ENCODE measurements around the gene ASPA. TPM values are rescaled to one million over a fixed set of nuclear protein-coding genes. Genes with fewer than 3 reads are reported as not detected.
A peak's percentile ranks its signal among the peaks of the same experiment; 100 is the strongest.

The ASPA gene
- total and polyA plus RNA-seq, 2 donors, result 2.8 to 44.9 TPM

DNA sequence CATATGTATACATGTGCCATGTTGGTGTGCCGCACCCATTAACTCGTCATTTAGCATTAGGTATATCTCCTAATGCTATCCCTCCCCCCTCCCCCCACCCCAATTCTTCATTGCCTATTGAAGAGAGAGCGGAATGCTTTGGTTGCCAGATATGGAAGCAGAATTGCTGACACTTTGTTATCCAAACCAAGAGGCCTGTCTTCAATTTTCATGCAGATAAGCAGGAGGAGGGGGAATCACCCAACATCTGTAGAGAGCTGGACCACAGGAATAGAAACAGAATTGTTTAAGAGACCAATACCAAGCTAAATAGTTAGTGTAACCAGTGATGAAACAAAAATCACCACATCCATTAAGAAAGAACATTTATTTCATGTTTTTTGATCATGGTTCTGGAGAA, 7.1 kb downstream of the ASPA start:
- DNase-seq (ENCODE audit: extremely low spot score), result no peak
- Histone ChIP-seq H3K4me3 (ENCODE audit: low read depth, low read length) (no peak overlapping the region), H3K27ac (ENCODE audit: low read depth) (no peak overlapping the region), H3K36me3 (ENCODE audit: insufficient read depth) (no peaks in the 10 kb centered on the region), H3K4me1 (ENCODE audit: insufficient read depth) (no peaks in the 10 kb centered on the region)
- WGBS, result 64% methylated on average over 3 of the region's 3 CpGs

DNA sequence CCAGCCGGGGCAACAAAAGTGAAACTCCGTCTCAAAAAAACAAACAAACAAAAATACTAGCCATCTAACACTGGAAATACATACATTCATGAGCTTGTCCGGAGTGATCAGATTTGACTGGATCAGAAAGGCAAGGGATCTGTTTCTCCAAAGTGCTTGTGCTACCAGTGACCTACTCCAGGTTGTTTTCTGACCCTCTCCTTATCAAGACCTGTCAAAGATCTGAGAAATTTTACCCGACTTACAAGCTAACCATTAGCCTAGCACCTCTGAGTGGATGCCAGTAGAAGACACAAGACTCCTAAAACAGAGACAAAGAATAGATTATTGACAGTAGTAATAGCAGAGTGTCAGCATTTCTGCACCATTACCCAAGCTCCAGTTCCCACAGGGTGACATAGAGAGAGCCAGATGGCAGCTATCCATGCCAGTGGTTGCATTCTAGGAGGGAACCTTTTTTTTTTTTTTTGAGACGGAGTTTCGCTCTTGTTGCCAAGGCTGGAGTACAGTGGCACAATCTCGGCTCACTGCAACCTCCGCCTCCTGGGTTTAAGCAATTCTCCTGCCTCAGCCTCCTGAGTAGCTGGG, 9.8 kb downstream of the ASPA start:
- H3K4me1 ChIP-seq (ENCODE audit: insufficient read depth), result no peaks in the 10 kb centered on the region
- no peak overlapping the region for H3K4me3 ChIP-seq (ENCODE audit: low read depth, low read length)
- H3K36me3 ChIP-seq (ENCODE audit: insufficient read depth), result no peaks in the 10 kb centered on the region
- 90% methylated on average over 8 of the region's 8 CpGs for WGBS
- no peak overlapping the region for H3K27ac ChIP-seq (ENCODE audit: low read depth)
- DNase-seq (ENCODE audit: extremely low spot score), result no peak

DNA sequence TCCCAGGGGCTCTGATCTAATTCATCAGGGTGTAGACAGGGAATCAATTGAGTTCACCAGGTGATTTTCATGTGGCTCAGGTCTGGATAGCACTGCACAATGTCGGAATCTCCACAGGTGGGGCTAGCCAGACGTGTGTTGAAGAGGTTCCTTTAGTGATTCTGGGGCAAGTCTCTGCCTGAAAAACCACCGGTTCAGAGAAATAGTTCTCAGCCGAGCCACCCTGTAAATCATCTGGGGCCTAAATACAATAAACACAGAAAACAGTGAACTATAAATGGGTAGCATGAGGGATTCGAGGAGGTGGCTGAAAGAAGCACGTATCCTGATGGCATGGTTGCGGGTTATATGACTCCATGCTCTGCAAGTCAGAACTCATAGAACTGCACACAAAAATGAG, 21.3 kb downstream of the ASPA start:
- H3K4me3 ChIP-seq (ENCODE audit: low read depth, low read length), result no peak overlapping the region
- no peaks in the 10 kb centered on the region for H3K4me1 ChIP-seq (ENCODE audit: insufficient read depth)
- 78% methylated on average over 7 of the region's 7 CpGs for WGBS
- no peaks in the 10 kb centered on the region for H3K36me3 ChIP-seq (ENCODE audit: insufficient read depth)
- H3K27ac ChIP-seq (ENCODE audit: low read depth), result no peak overlapping the region
- DNase-seq (ENCODE audit: extremely low spot score), result no peak

DNA sequence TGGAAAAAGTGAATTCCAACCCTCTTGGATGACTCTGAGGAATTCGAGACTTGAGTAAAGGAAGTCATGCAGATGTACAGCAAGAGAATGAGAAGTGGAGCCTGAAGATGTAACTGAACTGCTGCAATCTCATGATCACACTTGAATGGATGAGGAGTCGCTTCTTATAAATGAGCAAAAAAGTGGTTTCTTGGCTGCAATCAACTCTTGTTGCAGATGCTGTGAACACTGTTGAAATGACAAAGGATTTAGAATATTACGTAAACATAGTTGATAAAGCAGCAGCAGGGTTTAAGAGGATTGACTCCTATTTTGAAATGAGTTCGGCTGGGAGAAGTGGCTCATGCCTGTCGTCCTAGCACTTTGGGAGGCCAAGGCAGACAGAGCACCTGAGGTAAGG, 25.5 kb downstream of the ASPA start:
- DNase-seq (ENCODE audit: extremely low spot score), result no peak
- Histone ChIP-seq H3K4me3 (ENCODE audit: low read depth, low read length) (no peak overlapping the region), H3K36me3 (ENCODE audit: insufficient read depth) (no peaks in the 10 kb centered on the region), H3K4me1 (ENCODE audit: insufficient read depth) (no peaks in the 10 kb centered on the region), H3K27ac (ENCODE audit: low read depth) (no peak overlapping the region)
- 46% methylated on average over 5 of the region's 5 CpGs for WGBS

DNA sequence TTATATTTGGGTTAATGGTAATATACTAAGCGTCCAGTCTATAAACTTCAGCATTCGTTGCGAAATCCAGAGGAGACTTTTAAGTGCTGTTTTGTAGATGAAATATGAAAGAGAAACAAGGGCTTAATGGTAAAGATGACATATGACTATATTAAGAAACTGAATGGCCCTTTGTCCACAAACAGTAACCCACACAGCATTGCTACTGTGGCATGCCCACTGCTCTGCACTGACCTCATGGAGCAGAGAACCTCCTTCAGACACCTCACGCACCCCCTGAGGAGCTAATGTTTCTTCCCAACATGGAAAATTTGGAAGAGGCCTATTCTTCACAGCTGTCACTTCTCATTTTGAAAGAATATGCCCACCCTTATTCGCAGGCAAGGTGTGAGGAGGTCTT, 26.7 kb downstream of the ASPA start:
- no peaks in the 10 kb centered on the region for H3K4me1 ChIP-seq (ENCODE audit: insufficient read depth)
- DNase-seq (ENCODE audit: extremely low spot score), result no peak
- no peaks in the 10 kb centered on the region for H3K36me3 ChIP-seq (ENCODE audit: insufficient read depth)
- H3K27ac ChIP-seq (ENCODE audit: low read depth), result no peak overlapping the region
- no peak overlapping the region for H3K4me3 ChIP-seq (ENCODE audit: low read depth, low read length)
- 60% methylated on average over 5 of the region's 5 CpGs for WGBS

DNA sequence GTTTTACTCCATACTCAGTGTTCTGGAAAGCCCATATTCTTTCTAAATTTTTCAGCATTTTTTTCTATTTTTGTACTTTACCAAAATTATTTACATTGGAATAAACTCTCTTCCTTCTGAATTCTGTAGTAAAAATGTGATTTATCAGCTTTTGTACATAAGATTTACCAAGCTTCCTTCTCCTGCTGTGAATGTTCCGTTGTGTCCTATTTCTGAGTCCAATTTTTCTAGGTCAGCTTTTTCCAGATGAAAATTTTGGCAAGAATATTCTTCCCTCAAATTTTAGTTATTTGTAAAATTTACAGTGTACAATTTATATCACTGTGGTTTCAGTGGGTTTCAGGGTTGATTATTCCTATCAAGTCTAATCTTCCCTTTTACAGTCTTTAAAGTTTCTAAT, 27.5 kb downstream of the ASPA start:
- no peak for DNase-seq (ENCODE audit: extremely low spot score)
- 34% methylated on average over 1 of the region's 1 CpG for WGBS
- H3K36me3 ChIP-seq (ENCODE audit: insufficient read depth), result no peaks in the 10 kb centered on the region
- H3K4me1 ChIP-seq (ENCODE audit: insufficient read depth), result no peaks in the 10 kb centered on the region
- H3K27ac ChIP-seq (ENCODE audit: low read depth), result no peak overlapping the region
- H3K4me3 ChIP-seq (ENCODE audit: low read depth, low read length), result no peak overlapping the region

DNA sequence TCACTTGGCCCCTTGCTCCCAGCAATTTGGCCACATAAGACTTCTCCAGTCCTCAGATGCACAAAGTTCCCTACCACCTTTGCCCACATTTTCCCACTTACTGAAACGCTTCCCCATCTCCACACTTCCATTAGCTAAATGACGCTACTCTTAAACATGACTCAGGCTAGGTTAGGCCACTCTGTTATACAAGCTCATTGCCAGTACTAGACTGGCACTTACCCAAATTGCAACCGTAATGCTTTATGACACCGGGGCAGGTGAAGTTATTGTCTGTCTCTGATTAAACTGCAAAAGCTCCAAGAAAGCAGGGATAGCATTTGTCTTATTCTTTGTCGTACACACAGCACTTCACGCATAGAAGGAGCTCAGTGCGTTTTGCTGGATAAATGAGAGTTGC, 29.2 kb downstream of the ASPA start:
- WGBS, result 85% methylated on average over 7 of the region's 7 CpGs
- no peak for DNase-seq (ENCODE audit: extremely low spot score)
- Histone ChIP-seq H3K4me1 (ENCODE audit: insufficient read depth) (no peaks in the 10 kb centered on the region), H3K36me3 (ENCODE audit: insufficient read depth) (no peaks in the 10 kb centered on the region), H3K4me3 (ENCODE audit: low read depth, low read length) (no peak overlapping the region), H3K27ac (ENCODE audit: low read depth) (no peak overlapping the region)

DNA sequence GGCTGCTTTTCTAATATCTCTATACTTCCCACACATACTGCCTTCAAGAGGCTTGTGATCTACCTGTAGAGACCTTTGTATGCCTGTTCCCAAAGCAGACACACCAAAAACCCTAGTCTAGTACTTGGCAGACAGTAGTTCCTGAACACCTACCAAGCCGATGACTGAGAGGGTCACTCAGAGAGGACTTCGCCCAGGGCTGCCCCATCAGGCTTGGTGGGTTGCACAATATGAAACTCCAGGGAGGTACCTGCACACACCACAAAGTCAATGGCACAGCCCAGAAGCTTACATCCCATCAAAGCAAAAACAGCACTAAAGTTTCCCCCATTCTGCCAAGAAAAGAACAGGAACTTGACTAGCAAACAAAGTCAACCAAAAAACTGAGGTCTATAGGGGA, 30.3 kb downstream of the ASPA start:
- 91% methylated on average over 2 of the region's 2 CpGs for WGBS
- H3K36me3 ChIP-seq (ENCODE audit: insufficient read depth), result no peaks in the 10 kb centered on the region

DNA sequence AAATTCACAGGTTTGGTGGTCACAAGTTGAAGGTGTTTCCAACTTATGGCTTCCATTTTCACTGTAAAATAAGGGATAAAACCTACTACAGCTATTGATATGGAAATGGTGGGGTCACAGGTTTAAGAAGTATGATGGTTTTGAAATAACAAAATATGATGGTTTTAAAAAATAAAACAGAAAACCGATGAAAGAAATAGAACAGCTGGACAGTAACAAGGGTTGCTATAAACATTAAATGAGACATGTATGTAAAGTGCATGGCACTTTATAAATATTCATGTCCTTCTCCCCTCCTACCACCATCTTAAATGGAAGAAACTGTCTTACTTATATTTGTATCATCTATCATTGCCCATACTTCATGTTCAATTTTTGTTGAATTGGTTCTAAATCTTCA, 31.3 kb downstream of the ASPA start:
- H3K36me3 ChIP-seq (ENCODE audit: insufficient read depth), result no peaks in the 10 kb centered on the region

More for the DNA sequence above, 30.3 kb downstream of the ASPA start:
- H3K4me3 ChIP-seq (ENCODE audit: low read depth, low read length), result no peak overlapping the region
- no peak overlapping the region for H3K27ac ChIP-seq (ENCODE audit: low read depth)
- no peak for DNase-seq (ENCODE audit: extremely low spot score)
- H3K4me1 ChIP-seq (ENCODE audit: insufficient read depth), result no peaks in the 10 kb centered on the region

DNA sequence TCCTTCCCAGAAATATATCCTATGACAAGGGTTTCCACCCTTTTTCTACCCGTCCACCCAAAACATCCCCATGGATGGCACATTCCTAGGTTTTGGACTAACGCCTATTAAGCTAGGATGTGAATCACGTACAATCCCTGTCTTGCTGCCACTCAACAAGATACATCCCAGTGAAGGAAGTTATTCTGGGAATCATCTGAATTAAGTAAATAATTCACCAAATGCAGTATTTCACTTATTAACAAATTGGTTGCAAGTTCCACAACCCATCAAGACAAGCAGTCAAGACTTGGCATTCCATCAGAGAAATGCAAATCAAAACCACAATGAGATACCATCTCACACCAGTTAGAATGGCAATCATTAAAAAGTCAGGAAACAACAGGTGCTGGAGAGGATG, 32.1 kb downstream of the ASPA start:
- no peak for DNase-seq (ENCODE audit: extremely low spot score)
- Histone ChIP-seq H3K27ac (ENCODE audit: low read depth) (no peak overlapping the region), H3K36me3 (ENCODE audit: insufficient read depth) (no peaks in the 10 kb centered on the region), H3K4me1 (ENCODE audit: insufficient read depth) (no peaks in the 10 kb centered on the region), H3K4me3 (ENCODE audit: low read depth, low read length) (no peak overlapping the region)
- 83% methylated on average over 3 of the region's 3 CpGs for WGBS

More for the DNA sequence above, 31.3 kb downstream of the ASPA start:
- 30% methylated on average over 1 of the region's 1 CpG for WGBS
- no peak overlapping the region for H3K27ac ChIP-seq (ENCODE audit: low read depth)
- no peak overlapping the region for H3K4me3 ChIP-seq (ENCODE audit: low read depth, low read length)
- DNase-seq (ENCODE audit: extremely low spot score), result no peak
- H3K4me1 ChIP-seq (ENCODE audit: insufficient read depth), result no peaks in the 10 kb centered on the region

DNA sequence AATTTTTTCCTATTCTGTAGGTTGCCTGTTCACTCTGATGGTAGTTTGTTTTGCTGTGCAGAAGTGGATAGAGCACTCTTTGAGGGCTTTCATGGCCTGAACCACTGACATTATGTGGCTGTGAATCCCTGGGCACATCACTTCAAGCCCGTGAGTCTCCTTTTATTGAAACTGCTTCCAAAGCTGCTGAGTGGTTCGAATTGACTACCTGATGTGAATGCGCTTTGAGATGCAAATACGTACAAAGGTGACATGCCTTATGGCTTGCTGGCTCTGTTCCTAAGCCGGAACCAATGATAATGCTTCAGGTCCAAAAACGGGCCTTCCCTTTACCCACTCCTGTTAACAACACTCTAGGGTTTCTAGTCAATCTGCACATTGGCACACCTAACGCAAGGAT, 34.3 kb downstream of the ASPA start:
- Histone ChIP-seq H3K4me3 (ENCODE audit: low read depth, low read length) (no peak overlapping the region), H3K36me3 (ENCODE audit: insufficient read depth) (no peaks in the 10 kb centered on the region), H3K4me1 (ENCODE audit: insufficient read depth) (no peaks in the 10 kb centered on the region), H3K27ac (ENCODE audit: low read depth) (no peak overlapping the region)
- WGBS, result 67% methylated on average over 7 of the region's 7 CpGs
- DNase-seq (ENCODE audit: extremely low spot score), result no peak

DNA sequence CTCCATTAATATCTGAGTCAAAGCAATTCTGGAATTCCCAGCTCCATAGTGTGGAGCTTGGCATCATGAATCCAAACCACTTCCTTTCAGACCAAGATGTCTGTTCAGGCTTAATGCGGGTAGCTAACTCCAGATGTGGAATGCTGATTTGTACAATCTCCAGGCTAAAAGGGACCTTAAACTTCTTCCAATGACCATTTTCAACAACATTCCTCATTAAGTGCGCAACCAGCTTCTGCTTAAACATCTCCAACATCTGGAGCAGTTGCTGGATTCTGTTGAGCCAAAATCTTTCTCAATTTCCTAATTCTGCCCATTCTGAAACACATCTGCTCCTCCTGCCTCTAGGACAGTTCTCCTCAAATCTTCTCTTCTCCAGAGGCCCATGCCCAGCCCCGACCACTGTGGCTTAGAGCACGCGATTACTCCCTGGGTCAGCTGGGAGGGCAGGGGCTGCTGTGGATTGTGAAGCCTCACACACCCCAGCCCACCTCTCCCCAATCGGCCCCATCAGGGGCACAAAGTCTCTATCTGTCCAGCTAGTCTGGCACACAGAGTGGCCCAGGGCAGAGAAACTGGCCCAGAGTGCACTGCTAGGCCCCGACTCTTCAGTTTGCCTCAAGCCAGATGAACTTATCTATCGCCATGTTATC, 36.2 kb downstream of the ASPA start:
- H3K4me1 ChIP-seq (ENCODE audit: insufficient read depth), result no peaks in the 10 kb centered on the region
- H3K27ac ChIP-seq (ENCODE audit: low read depth), result no peak overlapping the region
- WGBS, result 65% methylated on average over 8 of the region's 8 CpGs
- H3K4me3 ChIP-seq (ENCODE audit: low read depth, low read length), result no peak overlapping the region
- H3K36me3 ChIP-seq (ENCODE audit: insufficient read depth), result no peaks in the 10 kb centered on the region
- DNase-seq (ENCODE audit: extremely low spot score), result no peak

DNA sequence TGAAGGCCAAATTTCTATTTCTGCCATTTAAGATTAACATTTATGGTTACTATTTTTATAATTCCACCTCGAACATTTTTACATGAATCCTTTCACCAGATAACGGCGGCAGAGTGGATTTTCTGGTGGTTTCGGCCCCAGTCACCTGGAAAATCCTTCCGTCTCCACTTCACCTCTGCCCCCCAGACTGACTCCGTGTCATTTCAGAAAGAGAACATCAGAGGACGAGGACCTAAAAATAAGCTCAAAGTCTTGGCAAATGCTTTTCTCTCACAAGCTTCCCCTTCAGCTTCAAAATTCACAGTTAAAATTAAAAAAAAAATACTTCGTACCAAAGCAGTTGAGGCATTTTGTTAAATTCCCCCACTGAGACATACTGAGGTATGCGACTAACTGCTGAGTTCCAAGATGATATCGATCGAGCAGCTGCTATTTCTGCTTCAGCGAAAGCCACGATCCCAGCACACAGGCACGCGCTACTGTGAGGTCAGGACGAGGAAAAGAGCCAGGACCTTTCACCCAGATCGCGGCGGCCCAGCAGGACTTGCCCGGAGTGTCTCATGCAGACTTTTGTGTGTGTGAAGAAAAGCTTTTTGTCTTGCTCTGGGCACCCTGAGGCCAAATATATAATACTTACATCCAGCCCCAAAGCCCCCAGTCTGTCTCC, 36.8 kb downstream of the ASPA start:
- Histone ChIP-seq H3K27ac (ENCODE audit: low read depth) (no peak overlapping the region), H3K4me3 (ENCODE audit: low read depth, low read length) (no peak overlapping the region), H3K4me1 (ENCODE audit: insufficient read depth) (no peaks in the 10 kb centered on the region), H3K36me3 (ENCODE audit: insufficient read depth) (no peaks in the 10 kb centered on the region)
- DNase-seq (ENCODE audit: extremely low spot score), result no peak
- WGBS, result 41% methylated on average over 20 of the region's 20 CpGs

DNA sequence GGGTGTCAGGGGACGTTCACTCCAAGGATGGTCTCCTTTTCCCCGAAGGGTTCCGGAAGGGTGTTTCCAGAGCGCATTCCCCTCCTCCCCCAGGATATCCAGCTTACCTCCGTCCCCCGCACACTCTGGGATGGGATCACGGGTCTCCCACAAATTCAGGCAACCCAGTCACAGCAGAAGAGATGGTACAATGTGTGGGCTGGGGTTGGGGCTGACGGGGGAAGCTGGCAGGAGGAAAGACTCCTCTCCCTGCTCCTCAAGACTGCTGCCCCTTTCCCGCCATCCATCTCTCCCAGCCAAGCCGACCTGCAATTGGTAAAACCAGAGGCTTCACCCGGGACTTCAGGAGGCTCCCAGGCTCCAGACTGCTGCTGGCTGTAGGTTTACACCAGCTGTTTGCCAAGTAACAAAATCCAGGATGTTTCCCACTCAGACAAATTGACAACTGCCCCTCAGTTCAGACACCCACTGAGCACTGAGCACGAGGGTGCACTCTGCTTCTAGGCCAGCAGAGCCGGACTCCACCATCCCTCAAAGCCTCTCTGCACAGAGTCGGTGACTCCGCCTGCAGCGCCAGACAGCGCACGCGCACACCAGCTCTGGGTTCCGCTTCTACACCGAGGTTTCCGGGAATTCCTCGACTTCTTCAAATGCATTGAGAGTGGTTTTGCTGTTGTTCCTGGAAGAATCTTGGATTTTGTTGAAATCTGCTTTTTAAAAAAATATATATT, 37.7 kb downstream of the ASPA start:
- 88% methylated on average over 23 of the region's 23 CpGs for WGBS
- Histone ChIP-seq H3K27ac (ENCODE audit: low read depth) (peak overlapping the region; percentile 42), H3K4me3 (ENCODE audit: low read depth, low read length) (no peak overlapping the region), H3K4me1 (ENCODE audit: insufficient read depth) (no peaks in the 10 kb centered on the region), H3K36me3 (ENCODE audit: insufficient read depth) (no peaks in the 10 kb centered on the region)
- no peak for DNase-seq (ENCODE audit: extremely low spot score)
